ENCODE measurements around the gene RCC2. TPM values are rescaled to one million over a fixed set of nuclear protein-coding genes. Genes with fewer than 3 reads are reported as not detected.
"Not testable (repeated sequence)": the region's sequence is repeated elsewhere in the genome, so short reads cannot be mapped to it uniquely, and the experiment has no call there.

RCC2 gene
- total and polyA plus RNA-seq, 8 donors = 15.8 to 73.6 (median 26.0) TPM

GRCh38 chr1:17470021-17470799 lies 30.7 kb upstream of the RCC2 start:
- H3K9me3 ChIP-seq = no peaks in the 10 kb centered on the region
- intact Hi-C loops (cut with DNase I; ENCODE audit: low total_unique reads) = no loop called here
- H3K27ac ChIP-seq = no peak overlapping the region
- no peak for TF ChIP-seq CTCF (IDR thresholded peaks at IDR 0.05)
- TF ChIP-seq POLR2A (IDR thresholded peaks at IDR 0.05) = no peak
- TF ChIP-seq POLR2AphosphoS5 (IDR thresholded peaks at IDR 0.05) = no peak
- no peak for TF ChIP-seq EP300 (IDR thresholded peaks at IDR 0.05)
- 61 to 70% (median 63%) methylated on average over 11 of the region's 11 CpGs for WGBS, 5 donors
- H3K4me1 ChIP-seq = peaks cover 0 to 3% (median 0%) of the 10 kb centered on the region in 4 donors
- no peak overlapping the region for H3K4me3 ChIP-seq
- H3K36me3 ChIP-seq = no peaks in the 10 kb centered on the region
- peaks cover 0 to 21% (median 0%) of the 10 kb centered on the region in 3 donors for H3K27me3 ChIP-seq
- DNase-seq = no peak

DNA sequence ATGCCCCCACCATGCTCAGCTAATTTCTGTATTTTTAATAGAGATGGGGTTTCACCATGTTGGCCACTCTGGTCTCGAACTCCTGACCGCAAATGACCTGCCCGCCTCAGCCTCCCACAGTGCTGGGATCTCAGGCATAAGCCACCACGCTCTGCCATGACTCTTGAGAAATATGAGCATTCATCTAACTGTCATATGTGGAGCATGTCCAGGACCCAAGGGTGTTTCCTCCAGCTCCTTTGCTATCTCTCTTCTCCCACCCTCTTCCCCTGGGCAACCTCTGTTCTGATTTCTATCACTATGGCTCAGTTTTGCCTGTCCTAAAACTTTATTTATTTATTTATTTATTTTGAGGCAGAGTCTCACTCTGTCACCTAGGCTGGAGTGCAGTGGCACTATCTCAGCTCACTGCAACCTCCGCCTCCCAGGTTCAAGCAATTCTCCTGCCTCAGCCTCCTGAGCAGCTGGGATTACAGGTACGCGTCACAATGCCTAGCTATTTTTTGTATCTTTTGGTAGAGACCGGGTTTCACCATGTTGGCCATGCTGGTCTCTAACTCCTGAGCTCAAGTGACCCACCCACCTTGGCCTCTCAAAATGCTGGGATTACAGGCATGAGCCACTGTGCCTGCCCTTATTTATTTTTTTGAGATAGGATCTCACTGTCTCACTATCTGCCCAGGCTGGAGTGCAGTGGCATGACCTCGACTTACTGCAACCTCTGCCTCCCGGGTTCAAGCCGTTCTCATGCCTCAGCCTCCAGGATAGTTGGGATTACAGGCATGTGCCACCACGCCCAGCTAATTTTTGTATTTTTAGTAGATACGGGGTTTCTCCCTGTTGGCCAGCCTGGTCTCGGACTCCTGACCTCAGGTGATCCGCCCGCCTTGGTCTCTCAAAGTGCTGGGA lies 29.1 kb upstream of the RCC2 start:
- H3K27ac ChIP-seq; H3K4me1 ChIP-seq; intact Hi-C loops (cut with DNase I; ENCODE audit: low total_unique reads); H3K9me3 ChIP-seq; H3K36me3 ChIP-seq; DNase-seq; H3K4me3 ChIP-seq: not testable (repeated sequence)
- peaks cover 0 to 21% (median 0%) of the 10 kb centered on the region in 3 donors for H3K27me3 ChIP-seq
- WGBS, 5 donors = 74 to 89% (median 80%) methylated on average over 16 of the region's 16 CpGs

DNA sequence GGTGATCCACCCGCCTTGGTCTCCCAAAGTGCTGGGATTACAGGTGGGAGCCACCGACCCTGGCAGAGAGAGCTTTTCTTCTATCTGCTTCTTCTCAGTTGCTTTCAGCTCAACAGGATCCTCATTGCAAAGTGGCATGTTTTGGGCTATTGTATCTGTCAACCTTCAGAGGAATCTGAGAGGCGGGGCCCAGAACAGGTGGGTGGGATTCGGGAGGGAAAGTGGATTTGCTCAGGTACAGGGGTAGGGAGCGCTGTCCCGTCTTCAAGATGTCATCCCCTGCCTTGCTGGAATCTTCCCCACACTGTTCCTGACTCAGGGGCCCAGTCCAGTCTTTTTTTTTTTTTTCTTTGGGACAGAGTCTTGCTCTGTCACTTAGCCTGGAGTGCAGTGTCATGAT lies 26.9 kb upstream of the RCC2 start:
- intact Hi-C loops (cut with DNase I; ENCODE audit: low total_unique reads) = no loop called here
- WGBS, 5 donors = 57 to 83% (median 70%) methylated on average over 6 of the region's 6 CpGs
- TF ChIP-seq CTCF (IDR thresholded peaks at IDR 0.05) (no peak), EP300 (IDR thresholded peaks at IDR 0.05) (no peak), POLR2A (IDR thresholded peaks at IDR 0.05) (no peak), POLR2AphosphoS5 (IDR thresholded peaks at IDR 0.05) (no peak)
- H3K4me3 ChIP-seq = no peak overlapping the region
- DNase-seq = no peak
- H3K27ac ChIP-seq = no peak overlapping the region
- no peaks in the 10 kb centered on the region for H3K9me3 ChIP-seq
- no peaks in the 10 kb centered on the region for H3K36me3 ChIP-seq
- peaks cover 0 to 3% (median 0%) of the 10 kb centered on the region in 4 donors for H3K4me1 ChIP-seq
- H3K27me3 ChIP-seq = peaks cover 0 to 21% (median 0%) of the 10 kb centered on the region in 3 donors

- Histone ChIP-seq H3K27me3 (peaks cover 0 to 28% (median 0%) of the 10 kb centered on the region in 3 donors), H3K9me3 (no peaks in the 10 kb centered on the region), H3K27ac (no peak overlapping the region), H3K36me3 (no peaks in the 10 kb centered on the region), H3K4me3 (no peak overlapping the region), H3K4me1 (peaks cover 0 to 3% (median 0%) of the 10 kb centered on the region in 4 donors)
- intact Hi-C loops (cut with DNase I; ENCODE audit: low total_unique reads) = no loop called here
- WGBS, 5 donors = 55 to 67% (median 58%) methylated on average over 6 of the region's 6 CpGs
- no peak for TF ChIP-seq POLR2AphosphoS5 (IDR thresholded peaks at IDR 0.05)
- no peak for DNase-seq
Observed at GRCh38 chr1:17465228-17465627, 25.8 kb upstream of the RCC2 start.

- H3K4me1 ChIP-seq = peaks cover 0 to under 1% (median 0%) of the 10 kb centered on the region in 4 donors
- intact Hi-C loops (cut with DNase I; ENCODE audit: low total_unique reads) = no loop called here
- H3K4me3 ChIP-seq = no peak overlapping the region
- no peaks in the 10 kb centered on the region for H3K9me3 ChIP-seq
- no peak for DNase-seq
- TF ChIP-seq POLR2A (IDR thresholded peaks at IDR 0.05) = no peak
- no peak for TF ChIP-seq EP300 (IDR thresholded peaks at IDR 0.05)
- no peak for TF ChIP-seq CTCF (IDR thresholded peaks at IDR 0.05)
- H3K36me3 ChIP-seq = no peaks in the 10 kb centered on the region
- H3K27ac ChIP-seq = no peak overlapping the region
- peaks cover 0 to 30% (median 0%) of the 10 kb centered on the region in 3 donors for H3K27me3 ChIP-seq
Observed at GRCh38 chr1:17463991-17464390, 24.5 kb upstream of the RCC2 start.
